A549 (cell line): ENCODE results near the gene CA12. TPM values are rescaled to one million over a fixed set of nuclear protein-coding genes. Genes with fewer than 3 reads are reported as not detected.

Experiments
- ATAC-seq, 2 experiments: fragments of 200-7000 bp in 1 of 2; fragments of >200 bp in 1 of 2; cut with Nextera tagmentation in 1 of 2; cut with Tn5 transposase in 1 of 2; 3 replicates each; pipeline versions ENCODE4 v1.8.0 to v1.9.1; 2018 to 2020; ENCODE audit warnings: mild to moderate bottlenecking in 1 of 2, moderate library complexity in 1 of 2
- CTCF ChIA-PET: fragments of 300-600 bp; sonication (Branson Sonifier 250); formaldehyde crosslinking; extraction: SDS; loops from one replicate; lab custom pipeline; 2021; ENCODE audit warnings: antibody characterized with exemption, inconsistent platforms; lab: Yijun Ruan, JAX
- POLR2A ChIA-PET: fragments of 350-600 bp; formaldehyde crosslinking; extraction: SDS; loops from one replicate; lab custom pipeline; 2021; ENCODE audit warnings: antibody characterized with exemption, inconsistent platforms; lab: Yijun Ruan, JAX
- DNase-seq, 2 experiments: peaks; one replicate each; pipeline versions ENCODE4 v3.0.0 to v3.0.0-alpha.2; 2011 to 2016; ENCODE audit warnings: low read depth in 1 of 2, low spot score in 1 of 2
- FAIRE-seq: peaks from 2 replicates; lab custom pipeline; 2011; peaks lifted over from hg19 to GRCh38; lab: Jason Lieb, UNC
- H3K27ac ChIP-seq, 2 experiments: fragments of >200 bp; sonication (Bioruptor Twin); formaldehyde crosslinking; 3 replicates each; pipeline ENCODE4 v1.5.1; 2016 to 2017
- H3K4me1 ChIP-seq: fragments of >200 bp; sonication (Bioruptor Twin); formaldehyde crosslinking; 3 replicates; pipeline ENCODE4 v1.6.1; 2016
- H3K4me2 ChIP-seq: fragments of >200 bp; sonication (Bioruptor Twin); formaldehyde crosslinking; 3 replicates; pipeline ENCODE4 v1.6.1; 2016
- H3K4me3 ChIP-seq: fragments of >200 bp; sonication (Bioruptor Twin); formaldehyde crosslinking; 3 replicates; pipeline ENCODE4 v1.5.1; 2016
- H3K9me3 ChIP-seq: fragments of >200 bp; sonication (Bioruptor Twin); formaldehyde crosslinking; 3 replicates; pipeline ENCODE4 v1.6.1; 2016
- BHLHE40 ChIP-seq: IDR thresholded peaks from 2 replicates; pipeline ENCODE4 v1.6.1; 2012; ENCODE audit warnings: low read depth, low read length, inconsistent platforms
- CBX2 ChIP-seq: fragments of 200-600 bp; sonication (generic); IDR thresholded peaks from 2 replicates; pipeline ENCODE4 v1.6.1; 2016; ENCODE audit warnings: low read depth, mild to moderate bottlenecking, borderline replicate concordance
- CBX8 ChIP-seq: fragments of 200-600 bp; sonication (generic); IDR thresholded peaks from 2 replicates; pipeline ENCODE4 v1.6.1; 2016
- CHD4 ChIP-seq: fragments of 200-600 bp; sonication (generic); IDR thresholded peaks from 2 replicates; pipeline ENCODE4 v1.6.1; 2016; ENCODE audit warnings: antibody characterized with exemption, mild to moderate bottlenecking, borderline replicate concordance
- EHMT2 ChIP-seq: fragments of 200-600 bp; sonication (generic); IDR thresholded peaks from 2 replicates; pipeline ENCODE4 v1.6.1; 2016; ENCODE audit warnings: antibody characterized with exemption, low read depth, mild to moderate bottlenecking, moderate library complexity
- EP300 ChIP-seq, 2 experiments: fragments of >200 bp; sonication (Bioruptor Twin); formaldehyde crosslinking; IDR thresholded peaks; 2 replicates in 1 of 2; 3 replicates in 1 of 2; pipeline ENCODE4 v1.6.1; 2016 to 2017
- FOSL2 ChIP-seq, 2 experiments: fragments of 450-650 bp in 1 of 2; fragments of >200 bp in 1 of 2; sonication (Bioruptor Twin) in 1 of 2; formaldehyde crosslinking; IDR thresholded peaks; 2 replicates each; pipeline versions ENCODE4 v1.5.0 to v1.6.1; 2016 to 2020; ENCODE audit warnings: mild to moderate bottlenecking in 1 of 2, moderate library complexity in 1 of 2
- FOXS1 ChIP-seq: fragments of 250-450 bp; sonication (Bioruptor Pico); IDR thresholded peaks from 2 replicates; pipeline ENCODE4 v1.5.0; 2020; ENCODE audit warnings: mild to moderate bottlenecking, moderate library complexity
- GATA3 ChIP-seq: IDR thresholded peaks from 2 replicates; pipeline ENCODE4 v1.6.1; 2012; ENCODE audit warnings: borderline replicate concordance
- HOXA7 ChIP-seq: fragments of 250-450 bp; sonication (Bioruptor Pico); IDR thresholded peaks from 2 replicates; pipeline ENCODE4 v1.5.0; 2020; ENCODE audit warnings: mild to moderate bottlenecking, moderate library complexity
- JUN ChIP-seq, 2 experiments: fragments of >200 bp; sonication (Bioruptor Twin); formaldehyde crosslinking; IDR thresholded peaks; 2 replicates in 1 of 2; 3 replicates in 1 of 2; pipeline ENCODE4 v1.6.1; 2016 to 2017
- KDM1A ChIP-seq: fragments of 200-600 bp; sonication (generic); IDR thresholded peaks from 2 replicates; pipeline ENCODE4 v1.6.1; 2016; ENCODE audit warnings: low read depth, mild to moderate bottlenecking
- MAFK ChIP-seq: fragments of 450-650 bp; IDR thresholded peaks from 2 replicates; pipeline ENCODE4 v1.6.1; 2014; ENCODE audit not compliant: partially characterized antibody
- MYC ChIP-seq: IDR thresholded peaks from 2 replicates; pipeline ENCODE4 v1.6.1; 2012; ENCODE audit warnings: mild to moderate bottlenecking, inconsistent platforms, low read length, improper control_type of control experiment, borderline replicate concordance
- NFE2L2 ChIP-seq: fragments of 150-350 bp; conservative IDR thresholded peaks from 2 replicates; pipeline ENCODE4 v1.6.1; 2014; ENCODE audit warnings: low read length
- NPAS2 ChIP-seq: fragments of 250-450 bp; sonication (Bioruptor Pico); IDR thresholded peaks from 2 replicates; pipeline ENCODE4 v1.8.0; 2022; ENCODE audit warnings: mild to moderate bottlenecking, moderate library complexity, borderline replicate concordance
- PHF8 ChIP-seq: fragments of 200-600 bp; sonication (generic); IDR thresholded peaks from 2 replicates; pipeline ENCODE4 v1.6.1; 2016; ENCODE audit warnings: low read depth, mild to moderate bottlenecking, antibody characterized with exemption, moderate library complexity, borderline replicate concordance
- POLR2A ChIP-seq: IDR thresholded peaks from 2 replicates; pipeline ENCODE4 v1.6.1; 2012; ENCODE audit warnings: mild to moderate bottlenecking, low read length
- POLR2AphosphoS2 ChIP-seq: conservative IDR thresholded peaks from 2 replicates; pipeline ENCODE4 v1.6.1; 2012; ENCODE audit warnings: low read length, improper control_type of control experiment, inconsistent platforms
- RAD21 ChIP-seq, 2 experiments: fragments of >200 bp in 1 of 2; sonication (Bioruptor Twin) in 1 of 2; formaldehyde crosslinking in 1 of 2; IDR thresholded peaks in 1 of 2; conservative IDR thresholded peaks in 1 of 2; 2 replicates in 1 of 2; 3 replicates in 1 of 2; pipeline ENCODE4 v1.6.1; 2012 to 2018; ENCODE audit warnings: inconsistent platforms in 1 of 2
- RCOR1 ChIP-seq: fragments of 150-350 bp; IDR thresholded peaks from 2 replicates; pipeline ENCODE4 v1.6.1; 2014; ENCODE audit warnings: antibody characterized with exemption, low read length, low read depth
- RFX5 ChIP-seq: fragments of 450-650 bp; IDR thresholded peaks from 2 replicates; pipeline ENCODE4 v1.7.1; 2014; ENCODE audit warnings: antibody characterized with exemption, mild to moderate bottlenecking, moderate library complexity
- SMC3 ChIP-seq: fragments of >200 bp; sonication (Bioruptor Twin); formaldehyde crosslinking; IDR thresholded peaks from 3 replicates; pipeline ENCODE4 v1.6.1; 2018; ENCODE audit warnings: inconsistent platforms
- SREBF2 ChIP-seq: fragments of 450-650 bp; IDR thresholded peaks from 2 replicates; pipeline ENCODE4 v1.6.1; 2014; ENCODE audit warnings: mild to moderate bottlenecking, moderate library complexity
- ZC3H11A ChIP-seq: fragments of 450-650 bp; IDR thresholded peaks from 2 replicates; pipeline ENCODE4 v1.6.1; 2014; ENCODE audit warnings: antibody characterized with exemption, mild to moderate bottlenecking
- ZNF302 ChIP-seq: fragments of 250-450 bp; sonication (Bioruptor Pico); IDR thresholded peaks from 2 replicates; pipeline ENCODE4 v1.9.0; 2021; ENCODE audit warnings: inconsistent platforms, mild to moderate bottlenecking, moderate library complexity
- WGBS: methylation state at CpG from one replicate; pipeline ENCODE4 v1.1.6; 2017; ENCODE audit errors: missing lambda C conversion rate; 5-methylcytosine and 5-hydroxymethylcytosine counted together
- polyA plus RNA-seq, 4 experiments: library from polyadenylated mRNA; depleted of rRNA in 3 of 4; stranded (reverse); fragments of >200 nt; fragmentation: RNase III in 1 of 4; extraction: RNeasy Plus Mini Kit Qiagen cat#74134 plus additional on column Dnase treatment in 1 of 4; gene quantifications; 2 replicates in 3 of 4; 3 replicates in 1 of 4; pipeline ENCODE4 v1.2.3, GENCODE V29; 2011 to 2017
- TF ChIP-seq, protein P1 (sequence below): fragments of >200 bp; sonication (Bioruptor Twin); formaldehyde crosslinking; IDR thresholded peaks from 3 replicates; pipeline ENCODE4 v1.5.1; 2016
- TF ChIP-seq, protein P2 (sequence below): fragments of 450-650 bp; IDR thresholded peaks from 2 replicates; pipeline ENCODE4 v1.6.1; 2014; ENCODE audit warnings: antibody characterized with exemption
- TF ChIP-seq, protein P3 (sequence below): fragments of 150-350 bp; IDR thresholded peaks from 2 replicates; pipeline ENCODE4 v1.6.1; 2014; ENCODE audit warnings: low read depth, mild to moderate bottlenecking, low read length
- TF ChIP-seq, protein P4 (sequence below): fragments of 250-450 bp; sonication (Bioruptor Pico); IDR thresholded peaks from 2 replicates; pipeline ENCODE4 v1.5.0; 2021; ENCODE audit warnings: mild to moderate bottlenecking, moderate library complexity, borderline replicate concordance
- TF ChIP-seq, protein P5 (sequence below): fragments of >200 bp; sonication (Bioruptor Twin); formaldehyde crosslinking; IDR thresholded peaks from 3 replicates; pipeline ENCODE4 v1.6.1; 2016

The CA12 gene
- polyA plus RNA-seq, 2 of the 4 experiments (the other 2 are of a cell fraction) = 129 to 323 TPM

DNA sequence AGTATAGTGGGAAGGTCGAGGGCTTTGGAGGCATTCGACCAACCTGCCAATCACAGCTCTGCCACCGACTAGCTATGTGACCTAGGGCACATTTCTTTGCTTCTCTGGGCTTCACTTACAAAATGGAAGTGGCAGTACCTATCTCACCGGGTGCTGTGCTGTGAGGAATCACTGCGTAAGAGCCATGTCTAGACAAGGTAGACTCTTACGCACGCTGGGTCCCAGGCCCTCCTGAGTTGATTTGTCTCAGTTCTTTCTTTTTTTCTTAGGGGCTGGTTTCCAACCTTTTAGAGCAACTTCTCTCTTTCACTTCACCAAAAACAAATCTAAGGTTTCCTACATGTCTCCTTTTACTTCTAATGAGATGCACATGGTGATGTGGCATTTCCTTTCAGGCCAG is 18.8 kb downstream of the CA12 start:
- Histone ChIP-seq H3K4me3 (no peak overlapping the region), H3K4me1 (peaks cover 55% of the 10 kb centered on the region), H3K27ac (peak overlapping the region; percentile 88 to 93; a peak in 5 of 6 replicates), H3K9me3 (no peaks in the 10 kb centered on the region), H3K4me2 (no peak overlapping the region)
- no peak for DNase-seq
- ChIA-PET POLR2A (no interaction called here), CTCF (interaction anchor here (0.8 to 3.2 kb wide), 4 partner anchors 10 to 75 kb away, joined by 3 to 16 read pairs (median 6); no protein-coding TSS in a partner anchor)
- WGBS = 87% methylated on average over 7 of the region's 7 CpGs
- TF ChIP-seq, protein P1, sequence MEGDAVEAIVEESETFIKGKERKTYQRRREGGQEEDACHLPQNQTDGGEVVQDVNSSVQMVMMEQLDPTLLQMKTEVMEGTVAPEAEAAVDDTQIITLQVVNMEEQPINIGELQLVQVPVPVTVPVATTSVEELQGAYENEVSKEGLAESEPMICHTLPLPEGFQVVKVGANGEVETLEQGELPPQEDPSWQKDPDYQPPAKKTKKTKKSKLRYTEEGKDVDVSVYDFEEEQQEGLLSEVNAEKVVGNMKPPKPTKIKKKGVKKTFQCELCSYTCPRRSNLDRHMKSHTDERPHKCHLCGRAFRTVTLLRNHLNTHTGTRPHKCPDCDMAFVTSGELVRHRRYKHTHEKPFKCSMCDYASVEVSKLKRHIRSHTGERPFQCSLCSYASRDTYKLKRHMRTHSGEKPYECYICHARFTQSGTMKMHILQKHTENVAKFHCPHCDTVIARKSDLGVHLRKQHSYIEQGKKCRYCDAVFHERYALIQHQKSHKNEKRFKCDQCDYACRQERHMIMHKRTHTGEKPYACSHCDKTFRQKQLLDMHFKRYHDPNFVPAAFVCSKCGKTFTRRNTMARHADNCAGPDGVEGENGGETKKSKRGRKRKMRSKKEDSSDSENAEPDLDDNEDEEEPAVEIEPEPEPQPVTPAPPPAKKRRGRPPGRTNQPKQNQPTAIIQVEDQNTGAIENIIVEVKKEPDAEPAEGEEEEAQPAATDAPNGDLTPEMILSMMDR = no peak
- TF ChIP-seq SMC3 = no peak
- TF ChIP-seq ZC3H11A = no peak
- TF ChIP-seq CBX2 = no peak
- TF ChIP-seq CBX8 = no peak
- TF ChIP-seq, protein P2, sequence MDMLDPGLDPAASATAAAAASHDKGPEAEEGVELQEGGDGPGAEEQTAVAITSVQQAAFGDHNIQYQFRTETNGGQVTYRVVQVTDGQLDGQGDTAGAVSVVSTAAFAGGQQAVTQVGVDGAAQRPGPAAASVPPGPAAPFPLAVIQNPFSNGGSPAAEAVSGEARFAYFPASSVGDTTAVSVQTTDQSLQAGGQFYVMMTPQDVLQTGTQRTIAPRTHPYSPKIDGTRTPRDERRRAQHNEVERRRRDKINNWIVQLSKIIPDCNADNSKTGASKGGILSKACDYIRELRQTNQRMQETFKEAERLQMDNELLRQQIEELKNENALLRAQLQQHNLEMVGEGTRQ = no peak
- TF ChIP-seq, protein P3, sequence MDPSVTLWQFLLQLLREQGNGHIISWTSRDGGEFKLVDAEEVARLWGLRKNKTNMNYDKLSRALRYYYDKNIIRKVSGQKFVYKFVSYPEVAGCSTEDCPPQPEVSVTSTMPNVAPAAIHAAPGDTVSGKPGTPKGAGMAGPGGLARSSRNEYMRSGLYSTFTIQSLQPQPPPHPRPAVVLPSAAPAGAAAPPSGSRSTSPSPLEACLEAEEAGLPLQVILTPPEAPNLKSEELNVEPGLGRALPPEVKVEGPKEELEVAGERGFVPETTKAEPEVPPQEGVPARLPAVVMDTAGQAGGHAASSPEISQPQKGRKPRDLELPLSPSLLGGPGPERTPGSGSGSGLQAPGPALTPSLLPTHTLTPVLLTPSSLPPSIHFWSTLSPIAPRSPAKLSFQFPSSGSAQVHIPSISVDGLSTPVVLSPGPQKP = no peak
- TF ChIP-seq RFX5 = no peak
- TF ChIP-seq CHD4 = no peak
- no peak for TF ChIP-seq JUN (IDR thresholded peaks at IDR 0.05)
- no peak for TF ChIP-seq POLR2AphosphoS2
- no peak for TF ChIP-seq PHF8
- TF ChIP-seq, protein P4, sequence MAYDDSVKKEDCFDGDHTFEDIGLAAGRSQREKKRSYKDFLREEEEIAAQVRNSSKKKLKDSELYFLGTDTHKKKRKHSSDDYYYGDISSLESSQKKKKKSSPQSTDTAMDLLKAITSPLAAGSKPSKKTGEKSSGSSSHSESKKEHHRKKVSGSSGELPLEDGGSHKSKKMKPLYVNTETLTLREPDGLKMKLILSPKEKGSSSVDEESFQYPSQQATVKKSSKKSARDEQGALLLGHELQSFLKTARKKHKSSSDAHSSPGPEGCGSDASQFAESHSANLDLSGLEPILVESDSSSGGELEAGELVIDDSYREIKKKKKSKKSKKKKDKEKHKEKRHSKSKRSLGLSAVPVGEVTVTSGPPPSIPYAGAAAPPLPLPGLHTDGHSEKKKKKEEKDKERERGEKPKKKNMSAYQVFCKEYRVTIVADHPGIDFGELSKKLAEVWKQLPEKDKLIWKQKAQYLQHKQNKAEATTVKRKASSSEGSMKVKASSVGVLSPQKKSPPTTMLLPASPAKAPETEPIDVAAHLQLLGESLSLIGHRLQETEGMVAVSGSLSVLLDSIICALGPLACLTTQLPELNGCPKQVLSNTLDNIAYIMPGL (CRISPR knock-in tag) = no peak
- no peak for TF ChIP-seq RCOR1
- TF ChIP-seq MAFK = no peak
- no peak for TF ChIP-seq POLR2A
- TF ChIP-seq KDM1A = no peak
- no peak for TF ChIP-seq FOXS1 (CRISPR knock-in tag)
- FAIRE-seq = no peak
- ATAC-seq = no peak

DNA sequence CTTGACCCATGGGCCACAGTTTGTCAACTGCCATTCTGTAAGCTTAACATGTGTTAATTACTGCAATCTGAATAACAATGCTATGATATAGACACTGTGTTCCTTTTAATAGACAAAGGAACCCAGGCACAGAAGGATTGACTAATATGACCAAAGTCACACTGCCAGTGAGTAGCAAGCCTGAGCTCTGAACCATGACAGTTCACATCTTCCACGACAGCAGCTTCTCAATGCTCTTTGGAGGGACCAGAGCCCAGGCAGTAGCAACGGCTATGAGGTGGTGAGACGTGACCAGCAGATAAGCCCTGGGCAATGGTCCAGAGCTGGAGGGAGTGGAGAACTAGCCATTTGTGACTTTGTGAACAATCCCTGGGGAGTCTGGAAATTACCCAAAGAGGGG is 19.4 kb downstream of the CA12 start:
- TF ChIP-seq EHMT2 (no peak), EP300 (IDR thresholded peaks at IDR 0.05) (no peak), PHF8 (no peak), NPAS2 (CRISPR knock-in tag) (no peak), RFX5 (no peak), SREBF2 (no peak), FOXS1 (CRISPR knock-in tag) (no peak), ZNF302 (CRISPR knock-in tag) (no peak), BHLHE40 (no peak), JUN (IDR thresholded peaks at IDR 0.05) (no peak), NFE2L2 (no peak), FOSL2 (IDR thresholded peaks at IDR 0.05) (no peak), FOSL2 (CRISPR knock-in tag; IDR thresholded peaks at IDR 0.05) (no peak), HOXA7 (CRISPR knock-in tag) (no peak), MYC (no peak), GATA3 (no peak), RAD21 (conservative IDR thresholded peaks at IDR 0.05 in 1 of 2, IDR thresholded peaks at IDR 0.05 in 1 of 2) (no peak)
- TF ChIP-seq, protein P5, sequence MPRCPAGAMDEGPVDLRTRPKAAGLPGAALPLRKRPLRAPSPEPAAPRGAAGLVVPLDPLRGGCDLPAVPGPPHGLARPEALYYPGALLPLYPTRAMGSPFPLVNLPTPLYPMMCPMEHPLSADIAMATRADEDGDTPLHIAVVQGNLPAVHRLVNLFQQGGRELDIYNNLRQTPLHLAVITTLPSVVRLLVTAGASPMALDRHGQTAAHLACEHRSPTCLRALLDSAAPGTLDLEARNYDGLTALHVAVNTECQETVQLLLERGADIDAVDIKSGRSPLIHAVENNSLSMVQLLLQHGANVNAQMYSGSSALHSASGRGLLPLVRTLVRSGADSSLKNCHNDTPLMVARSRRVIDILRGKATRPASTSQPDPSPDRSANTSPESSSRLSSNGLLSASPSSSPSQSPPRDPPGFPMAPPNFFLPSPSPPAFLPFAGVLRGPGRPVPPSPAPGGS = no peak
- H3K9me3 ChIP-seq = no peaks in the 10 kb centered on the region
- WGBS = 87% methylated on average over 3 of the region's 3 CpGs
- POLR2A ChIA-PET = no interaction called here
- H3K27ac ChIP-seq = peak overlapping the region in 1 of 2 experiments; percentile 37; a peak in 3 of 6 replicates
- peaks cover 48% of the 10 kb centered on the region for H3K4me1 ChIP-seq
- H3K4me3 ChIP-seq = no peak overlapping the region
- FAIRE-seq (no peak), ATAC-seq (no peak), DNase-seq (no peak)
- CTCF ChIA-PET = interaction anchor here (0.6 to 3.2 kb wide), 9 partner anchors 8 to 75 kb away, joined by 3 to 16 read pairs (median 3); partner anchors contain the start of gene CA12
- H3K4me2 ChIP-seq = no peak overlapping the region
